GM20000 (cell line): Measurements from ENCODE around the gene SPIRE1.

Source experiments
- DNase-seq: peaks from one replicate; pipeline ENCODE4 v3.0.0; 2012; ENCODE audit warnings: low spot score
- CTCF ChIP-seq: IDR thresholded peaks from 2 replicates; pipeline ENCODE4 v1.5.1; 2012; ENCODE audit warnings: mild to moderate bottlenecking, control low read depth; ENCODE audit errors: extremely low read depth, missing control alignments

Gene SPIRE1

GRCh38 chr18:12518326-12518725, 139.6 kb downstream of the SPIRE1 start:
- DNase-seq = no peak
- no peak for TF ChIP-seq CTCF

DNA sequence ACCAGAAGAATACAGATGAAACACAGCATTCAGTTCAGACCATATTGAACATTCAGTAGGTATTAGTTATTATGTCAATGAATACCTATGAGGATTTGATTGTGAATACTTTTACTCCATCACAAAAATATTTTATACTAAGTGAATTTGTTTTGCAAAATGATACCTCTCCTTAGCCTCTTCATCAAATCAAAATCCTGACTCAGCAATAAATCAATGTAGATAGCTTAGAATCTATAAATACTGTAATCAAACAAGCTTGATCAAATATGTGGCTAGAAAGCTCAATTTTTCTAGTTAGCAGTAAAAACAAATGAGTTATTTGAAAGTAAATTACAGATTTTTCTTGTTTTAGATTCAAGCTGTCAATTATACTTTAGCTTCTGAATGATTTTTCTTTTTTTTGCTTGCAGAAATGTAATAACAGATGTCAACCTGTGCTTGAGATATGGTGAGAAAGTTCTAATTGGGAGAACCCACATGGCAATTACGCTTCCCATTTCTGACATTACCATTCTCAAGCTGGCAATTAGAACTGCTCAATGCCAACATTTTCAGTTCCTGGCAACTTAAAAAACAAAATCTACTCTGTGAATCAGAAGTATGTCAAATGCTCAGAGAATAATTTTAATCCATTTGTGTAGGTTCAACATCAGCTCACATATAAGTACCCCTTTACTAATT, 140.6 kb downstream of the SPIRE1 start:
- no peak for DNase-seq
- TF ChIP-seq CTCF = no peak

- no peak for DNase-seq
- TF ChIP-seq CTCF = no peak
Observed at GRCh38 chr18:12516049-12516630, 141.8 kb downstream of the SPIRE1 start.

DNA sequence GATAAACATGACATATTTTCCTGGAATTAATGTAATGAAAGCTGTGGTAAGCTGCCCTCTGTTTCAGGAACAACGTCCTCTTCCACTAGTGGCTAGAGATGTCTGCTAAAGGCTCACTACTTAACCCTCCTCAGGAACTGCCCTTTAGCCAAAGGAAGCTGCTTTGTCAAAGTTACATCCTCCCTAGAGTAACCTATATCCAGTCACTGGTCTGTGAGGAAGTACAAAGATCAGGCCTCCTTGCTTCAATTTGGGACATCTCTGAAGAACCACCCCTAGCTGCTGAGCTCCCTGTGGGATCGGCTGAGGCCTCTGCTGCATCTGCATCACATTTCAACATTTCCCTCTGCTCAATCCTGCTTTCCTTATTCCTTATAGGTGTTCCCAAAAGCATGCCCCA, 142.4 kb downstream of the SPIRE1 start:
- no peak for TF ChIP-seq CTCF
- no peak for DNase-seq

- no peak for DNase-seq
Observed at GRCh38 chr18:12507007-12507406, 150.9 kb downstream of the SPIRE1 start.

DNA sequence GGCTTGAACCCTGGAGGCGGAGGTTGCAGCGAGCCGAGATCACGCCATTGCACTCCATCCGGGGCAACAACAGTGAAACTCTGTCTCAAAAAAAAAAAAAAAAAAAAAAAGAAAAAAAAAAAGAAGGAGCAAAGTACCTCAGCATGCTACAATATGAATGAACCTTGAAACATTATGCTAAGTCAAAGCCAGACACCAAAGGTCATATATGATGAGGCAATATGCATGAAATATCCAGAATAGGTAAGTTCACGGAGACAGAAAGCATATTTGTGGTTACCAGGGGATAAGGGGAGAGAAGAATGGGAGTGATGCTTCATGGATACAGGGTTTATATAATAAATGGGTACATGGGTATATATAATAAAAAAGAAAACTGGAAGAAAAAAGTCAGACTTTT, 156.9 kb downstream of the SPIRE1 start:
- no peak for TF ChIP-seq CTCF
- no peak for DNase-seq

More at GRCh38 chr18:12507007-12507406, 150.9 kb downstream of the SPIRE1 start:
- no peak for TF ChIP-seq CTCF

GRCh38 chr18:12497839-12498238, 160.1 kb downstream of the SPIRE1 start:
- DNase-seq = no peak
- TF ChIP-seq CTCF = no peak
